Measurements from ENCODE around the gene FBXL17. TPM values are rescaled to one million over a fixed set of nuclear protein-coding genes. Genes with fewer than 3 reads are reported as not detected.

Gene FBXL17
- total and polyA plus RNA-seq, 9 of the 15 experiments (the other 6 are each of a cell fraction or from before 2014, with no cell fraction given), result 0.32 to 5.4 (median 1.8) TPM

DNA sequence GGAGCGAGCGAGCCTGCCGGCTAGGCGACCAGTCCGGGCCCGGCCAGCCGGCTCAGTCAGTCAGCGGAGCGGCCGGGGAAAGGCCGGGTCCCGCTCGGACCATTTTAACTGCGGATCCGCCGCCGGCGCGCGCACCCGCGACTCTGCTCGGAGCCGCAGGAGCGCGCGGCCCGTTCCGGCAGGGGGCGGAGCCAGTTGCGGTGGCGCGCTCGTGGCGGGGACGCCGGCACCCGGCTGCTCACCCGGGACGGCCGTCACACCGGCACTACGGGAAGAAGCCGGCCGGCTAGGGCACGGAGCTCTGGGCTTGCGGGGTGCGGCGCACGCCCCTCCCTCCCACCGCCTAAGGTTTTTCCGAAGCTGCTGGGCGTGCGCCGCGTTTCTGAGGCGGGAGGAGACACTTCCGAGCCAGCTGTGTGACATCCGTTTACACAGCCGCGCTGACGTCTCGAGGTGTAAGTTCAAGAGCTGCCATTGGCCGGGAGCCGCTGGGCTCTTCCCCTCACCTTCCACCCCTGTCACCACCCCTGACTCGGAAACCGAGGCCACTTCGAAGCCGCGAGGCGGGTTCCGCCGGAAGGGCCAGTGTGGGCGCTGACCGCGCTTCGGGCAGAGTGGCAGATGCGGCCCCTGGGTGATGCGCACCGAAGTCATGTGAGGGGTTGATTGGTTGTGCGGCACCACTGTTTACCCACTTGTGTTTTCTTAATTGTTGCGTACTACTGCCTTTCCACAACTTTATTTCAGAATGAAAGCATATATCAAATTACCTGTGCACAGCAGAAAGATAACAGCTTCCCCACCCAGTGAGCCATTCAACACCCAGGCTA lies at the start of gene FBXL17 (continued):
- TF ChIP-seq, protein P1, sequence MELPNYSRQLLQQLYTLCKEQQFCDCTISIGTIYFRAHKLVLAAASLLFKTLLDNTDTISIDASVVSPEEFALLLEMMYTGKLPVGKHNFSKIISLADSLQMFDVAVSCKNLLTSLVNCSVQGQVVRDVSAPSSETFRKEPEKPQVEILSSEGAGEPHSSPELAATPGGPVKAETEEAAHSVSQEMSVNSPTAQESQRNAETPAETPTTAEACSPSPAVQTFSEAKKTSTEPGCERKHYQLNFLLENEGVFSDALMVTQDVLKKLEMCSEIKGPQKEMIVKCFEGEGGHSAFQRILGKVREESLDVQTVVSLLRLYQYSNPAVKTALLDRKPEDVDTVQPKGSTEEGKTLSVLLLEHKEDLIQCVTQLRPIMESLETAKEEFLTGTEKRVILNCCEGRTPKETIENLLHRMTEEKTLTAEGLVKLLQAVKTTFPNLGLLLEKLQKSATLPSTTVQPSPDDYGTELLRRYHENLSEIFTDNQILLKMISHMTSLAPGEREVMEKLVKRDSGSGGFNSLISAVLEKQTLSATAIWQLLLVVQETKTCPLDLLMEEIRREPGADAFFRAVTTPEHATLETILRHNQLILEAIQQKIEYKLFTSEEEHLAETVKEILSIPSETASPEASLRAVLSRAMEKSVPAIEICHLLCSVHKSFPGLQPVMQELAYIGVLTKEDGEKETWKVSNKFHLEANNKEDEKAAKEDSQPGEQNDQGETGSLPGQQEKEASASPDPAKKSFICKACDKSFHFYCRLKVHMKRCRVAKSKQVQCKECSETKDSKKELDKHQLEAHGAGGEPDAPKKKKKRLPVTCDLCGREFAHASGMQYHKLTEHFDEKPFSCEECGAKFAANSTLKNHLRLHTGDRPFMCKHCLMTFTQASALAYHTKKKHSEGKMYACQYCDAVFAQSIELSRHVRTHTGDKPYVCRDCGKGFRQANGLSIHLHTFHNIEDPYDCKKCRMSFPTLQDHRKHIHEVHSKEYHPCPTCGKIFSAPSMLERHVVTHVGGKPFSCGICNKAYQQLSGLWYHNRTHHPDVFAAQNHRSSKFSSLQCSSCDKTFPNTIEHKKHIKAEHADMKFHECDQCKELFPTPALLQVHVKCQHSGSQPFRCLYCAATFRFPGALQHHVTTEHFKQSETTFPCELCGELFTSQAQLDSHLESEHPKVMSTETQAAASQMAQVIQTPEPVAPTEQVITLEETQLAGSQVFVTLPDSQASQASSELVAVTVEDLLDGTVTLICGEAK (IDR thresholded peaks at IDR 0.05), result peak; percentile 89
- TF ChIP-seq, protein P1 (CRISPR knock-in tag; IDR thresholded peaks at IDR 0.05), result no peak
- TF ChIP-seq, protein P2, sequence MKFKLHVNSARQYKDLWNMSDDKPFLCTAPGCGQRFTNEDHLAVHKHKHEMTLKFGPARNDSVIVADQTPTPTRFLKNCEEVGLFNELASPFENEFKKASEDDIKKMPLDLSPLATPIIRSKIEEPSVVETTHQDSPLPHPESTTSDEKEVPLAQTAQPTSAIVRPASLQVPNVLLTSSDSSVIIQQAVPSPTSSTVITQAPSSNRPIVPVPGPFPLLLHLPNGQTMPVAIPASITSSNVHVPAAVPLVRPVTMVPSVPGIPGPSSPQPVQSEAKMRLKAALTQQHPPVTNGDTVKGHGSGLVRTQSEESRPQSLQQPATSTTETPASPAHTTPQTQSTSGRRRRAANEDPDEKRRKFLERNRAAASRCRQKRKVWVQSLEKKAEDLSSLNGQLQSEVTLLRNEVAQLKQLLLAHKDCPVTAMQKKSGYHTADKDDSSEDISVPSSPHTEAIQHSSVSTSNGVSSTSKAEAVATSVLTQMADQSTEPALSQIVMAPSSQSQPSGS (CRISPR knock-in tag; IDR thresholded peaks at IDR 0.05), result no peak
- TF ChIP-seq, protein P3, sequence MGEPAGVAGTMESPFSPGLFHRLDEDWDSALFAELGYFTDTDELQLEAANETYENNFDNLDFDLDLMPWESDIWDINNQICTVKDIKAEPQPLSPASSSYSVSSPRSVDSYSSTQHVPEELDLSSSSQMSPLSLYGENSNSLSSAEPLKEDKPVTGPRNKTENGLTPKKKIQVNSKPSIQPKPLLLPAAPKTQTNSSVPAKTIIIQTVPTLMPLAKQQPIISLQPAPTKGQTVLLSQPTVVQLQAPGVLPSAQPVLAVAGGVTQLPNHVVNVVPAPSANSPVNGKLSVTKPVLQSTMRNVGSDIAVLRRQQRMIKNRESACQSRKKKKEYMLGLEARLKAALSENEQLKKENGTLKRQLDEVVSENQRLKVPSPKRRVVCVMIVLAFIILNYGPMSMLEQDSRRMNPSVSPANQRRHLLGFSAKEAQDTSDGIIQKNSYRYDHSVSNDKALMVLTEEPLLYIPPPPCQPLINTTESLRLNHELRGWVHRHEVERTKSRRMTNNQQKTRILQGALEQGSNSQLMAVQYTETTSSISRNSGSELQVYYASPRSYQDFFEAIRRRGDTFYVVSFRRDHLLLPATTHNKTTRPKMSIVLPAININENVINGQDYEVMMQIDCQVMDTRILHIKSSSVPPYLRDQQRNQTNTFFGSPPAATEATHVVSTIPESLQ (CRISPR knock-in tag; IDR thresholded peaks at IDR 0.05), result peak; percentile 28
- TF ChIP-seq RFX1 (IDR thresholded peaks at IDR 0.05), result no peak
- TF ChIP-seq FOSL1 (tag; conservative IDR thresholded peaks at IDR 0.05), result peak; percentile 34
- 0 out of 2 replicates have a peak, but pooled peaks have one; percentile 83 for TF ChIP-seq TGIF2 (CRISPR knock-in tag; IDR thresholded peaks at IDR 0.05)
- peak; percentile 69 for TF ChIP-seq TAF9B (IDR thresholded peaks at IDR 0.05; ENCODE audit: partially characterized antibody)
- peak; percentile 65 for TF ChIP-seq SMARCA4 (IDR thresholded peaks at IDR 0.05)
- no peak for TF ChIP-seq NCOA4 (IDR thresholded peaks at IDR 0.05; ENCODE audit: partially characterized antibody)
- no peak for TF ChIP-seq SP2 (IDR thresholded peaks at IDR 0.05; ENCODE audit: extremely low read depth, low read depth, low read length, poor library complexity, severe bottlenecking)
- no peak for TF ChIP-seq ZNF408 (CRISPR knock-in tag; IDR thresholded peaks at IDR 0.05; ENCODE audit: low read depth)
- TF ChIP-seq MYC (IDR thresholded peaks at IDR 0.05; ENCODE audit: low read depth, low read length), result peak; percentile 59; the same call in 1 of the 2 replicates
- peak; percentile 86 for TF ChIP-seq MYC (CRISPR knock-in tag; IDR thresholded peaks at IDR 0.05; ENCODE audit: borderline replicate concordance, low read depth)
- TF ChIP-seq EP400 (IDR thresholded peaks at IDR 0.05), result peak; percentile 80
- 0 out of 2 replicates have a peak, but pooled peaks have one; percentile 9 for TF ChIP-seq ZKSCAN1 (IDR thresholded peaks at IDR 0.05; ENCODE audit: low read depth, low read length)

All from K562 (cell line).